ENCODE data around the gene C16orf92.

DNA sequence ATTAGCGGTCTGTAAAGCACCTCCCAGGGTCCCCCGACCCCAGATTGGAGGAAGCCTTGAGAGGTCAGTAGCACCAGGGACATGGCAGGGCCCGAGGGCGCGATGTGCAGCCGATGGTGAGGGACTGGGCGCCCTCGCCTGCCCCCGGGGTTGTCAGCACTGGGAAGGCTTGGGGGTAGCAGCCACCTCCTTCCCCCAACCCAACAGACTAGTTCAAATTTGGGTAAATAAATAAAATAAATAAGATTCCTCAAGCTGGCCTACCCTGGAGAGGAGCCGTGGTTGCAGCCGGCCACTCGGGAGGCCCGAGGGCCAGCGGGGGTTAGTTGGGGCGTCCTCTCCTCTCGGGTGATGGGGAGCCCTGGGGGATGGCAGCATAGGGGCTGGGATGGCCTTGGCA is 1.5 kb downstream of the C16orf92 start:
- TF ChIP-seq, protein P1, sequence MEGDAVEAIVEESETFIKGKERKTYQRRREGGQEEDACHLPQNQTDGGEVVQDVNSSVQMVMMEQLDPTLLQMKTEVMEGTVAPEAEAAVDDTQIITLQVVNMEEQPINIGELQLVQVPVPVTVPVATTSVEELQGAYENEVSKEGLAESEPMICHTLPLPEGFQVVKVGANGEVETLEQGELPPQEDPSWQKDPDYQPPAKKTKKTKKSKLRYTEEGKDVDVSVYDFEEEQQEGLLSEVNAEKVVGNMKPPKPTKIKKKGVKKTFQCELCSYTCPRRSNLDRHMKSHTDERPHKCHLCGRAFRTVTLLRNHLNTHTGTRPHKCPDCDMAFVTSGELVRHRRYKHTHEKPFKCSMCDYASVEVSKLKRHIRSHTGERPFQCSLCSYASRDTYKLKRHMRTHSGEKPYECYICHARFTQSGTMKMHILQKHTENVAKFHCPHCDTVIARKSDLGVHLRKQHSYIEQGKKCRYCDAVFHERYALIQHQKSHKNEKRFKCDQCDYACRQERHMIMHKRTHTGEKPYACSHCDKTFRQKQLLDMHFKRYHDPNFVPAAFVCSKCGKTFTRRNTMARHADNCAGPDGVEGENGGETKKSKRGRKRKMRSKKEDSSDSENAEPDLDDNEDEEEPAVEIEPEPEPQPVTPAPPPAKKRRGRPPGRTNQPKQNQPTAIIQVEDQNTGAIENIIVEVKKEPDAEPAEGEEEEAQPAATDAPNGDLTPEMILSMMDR (IDR thresholded peaks at IDR 0.05) = no peak
- TF ChIP-seq POLR2A (IDR thresholded peaks at IDR 0.05) = no peak
